GM21447 (cell line): ENCODE data around the gene ANO2.

Experiments
- ATAC-seq: cut with Tn5 transposase; IDR thresholded peaks from one replicate; pipeline ENCODE4 v1.9.1; 2021; ENCODE audit not compliant: unreplicated experiment

Gene ANO2

DNA sequence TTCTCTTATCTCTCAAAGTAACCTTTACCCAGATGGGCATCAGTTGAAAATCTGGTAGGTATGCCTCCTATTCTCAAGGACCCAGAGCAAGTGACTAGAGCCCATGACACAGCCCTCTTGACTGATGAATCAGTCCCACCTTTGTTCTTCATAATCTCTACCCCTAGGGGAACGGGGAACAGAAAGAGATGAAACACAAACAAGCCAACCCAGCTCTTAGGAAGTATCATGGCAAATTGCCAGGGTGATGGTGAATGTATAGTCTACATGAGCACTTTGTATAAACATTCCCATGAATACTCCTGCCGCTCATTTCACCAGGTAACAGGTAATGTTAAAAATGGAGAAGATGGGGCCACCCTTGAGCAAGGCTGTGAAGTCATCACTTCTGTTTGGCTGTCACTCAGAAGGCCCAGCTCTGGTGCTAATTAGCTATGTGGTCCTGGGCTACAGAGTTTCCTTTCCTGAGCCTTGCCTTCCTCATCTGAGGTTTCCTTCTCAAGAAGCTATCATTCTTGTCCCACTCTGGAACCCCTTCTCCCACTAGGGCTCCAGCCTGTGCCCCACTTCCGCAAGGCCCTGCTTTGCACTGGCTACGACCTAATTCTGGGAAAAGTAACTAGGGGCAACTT is 161.7 kb downstream of the ANO2 start:
- ATAC-seq: no peak

DNA sequence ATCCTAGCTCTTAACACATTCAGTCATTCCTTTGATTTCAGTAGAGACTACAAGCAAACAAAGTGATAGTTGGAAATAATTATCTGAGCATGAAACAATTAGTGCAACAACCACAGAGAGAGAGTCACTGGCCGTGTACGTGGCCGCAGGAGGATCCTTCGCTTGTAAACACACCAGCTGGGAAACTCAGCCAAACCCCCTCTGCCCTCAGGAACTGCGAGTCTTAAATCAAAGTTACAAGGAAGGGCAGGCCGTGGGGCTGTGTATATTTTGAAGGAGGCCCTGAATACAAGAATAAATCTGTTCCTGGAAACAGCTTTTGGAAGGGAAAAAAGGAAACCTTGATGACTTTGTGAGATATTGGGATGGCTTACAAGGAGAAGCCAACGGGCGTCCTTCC is 164.5 kb downstream of the ANO2 start:
- no peak for ATAC-seq

DNA sequence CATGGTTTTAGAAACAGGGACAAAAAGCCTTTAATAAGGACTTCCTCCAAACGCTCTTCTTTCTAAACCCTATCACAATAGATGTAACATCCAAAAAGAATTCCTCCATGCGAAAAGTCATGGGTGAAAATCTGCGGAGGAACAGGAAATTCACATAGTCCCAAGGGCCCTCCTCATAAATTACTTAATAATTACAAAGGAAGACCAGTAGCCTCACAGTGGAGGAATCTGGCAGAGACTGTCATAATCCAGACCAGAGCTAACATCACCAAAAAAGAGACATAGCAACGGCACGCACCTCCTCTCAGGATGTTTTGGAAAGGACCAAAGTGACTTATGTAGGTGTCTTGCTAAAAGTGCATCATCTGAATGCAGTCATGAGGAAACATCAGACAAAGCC is 165.7 kb downstream of the ANO2 start:
- ATAC-seq: no peak

DNA sequence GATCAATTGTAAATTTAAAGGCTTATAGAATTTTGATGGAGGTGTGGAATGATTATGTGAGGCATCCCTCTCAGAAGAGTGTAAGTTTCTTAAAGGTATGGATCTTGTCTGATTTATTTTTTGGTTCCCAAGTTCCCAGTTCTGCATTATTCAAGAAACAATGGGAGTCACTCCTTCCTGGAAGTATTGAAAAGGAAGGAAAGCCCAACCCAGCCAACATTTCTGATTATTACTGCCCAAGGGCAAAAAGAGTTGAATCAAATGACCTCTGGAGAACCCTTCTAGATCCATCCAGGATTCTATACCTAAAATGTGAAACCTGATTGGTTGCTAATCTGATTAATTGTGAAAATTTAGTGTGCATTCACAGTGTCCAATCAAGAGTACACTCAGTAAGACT is 166.2 kb downstream of the ANO2 start:
- no peak for ATAC-seq

DNA sequence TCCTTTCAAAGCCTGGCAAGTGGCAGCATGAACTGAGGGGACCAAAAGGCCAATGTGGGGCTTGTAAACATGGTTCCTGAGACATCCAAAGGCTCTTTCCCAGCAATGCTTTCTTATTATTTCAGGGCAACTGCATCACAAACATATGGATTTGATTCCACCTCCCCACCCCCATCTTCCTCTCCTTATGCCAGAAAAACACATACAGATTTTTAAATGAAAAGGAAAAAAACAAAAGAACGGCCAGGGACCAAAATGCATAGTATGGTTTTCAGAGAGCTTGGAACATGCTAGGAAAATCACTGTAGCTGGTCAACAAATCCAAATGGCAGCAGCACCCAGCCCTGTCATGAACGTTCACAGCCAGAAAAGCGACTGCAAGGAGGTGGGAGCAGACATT is 167.6 kb downstream of the ANO2 start:
- no peak for ATAC-seq

DNA sequence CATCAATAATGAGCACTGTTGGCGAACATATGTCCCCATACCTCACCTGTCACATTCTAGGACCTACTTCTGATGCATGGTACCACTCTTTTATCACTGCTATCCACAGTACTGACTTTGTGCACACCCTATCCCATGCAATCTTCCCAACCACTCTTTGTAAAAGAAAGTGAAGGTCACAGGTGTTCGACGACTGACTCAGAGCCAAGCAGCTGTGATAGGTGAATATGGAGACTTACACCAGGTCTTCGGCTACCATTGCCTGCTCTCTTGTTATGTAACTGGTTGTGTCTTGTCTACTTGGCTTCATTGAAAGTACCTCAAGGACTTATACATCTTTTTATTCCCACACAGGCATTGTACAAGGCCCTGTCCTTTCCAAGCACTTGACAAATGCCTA is 169.0 kb downstream of the ANO2 start:
- no peak for ATAC-seq

DNA sequence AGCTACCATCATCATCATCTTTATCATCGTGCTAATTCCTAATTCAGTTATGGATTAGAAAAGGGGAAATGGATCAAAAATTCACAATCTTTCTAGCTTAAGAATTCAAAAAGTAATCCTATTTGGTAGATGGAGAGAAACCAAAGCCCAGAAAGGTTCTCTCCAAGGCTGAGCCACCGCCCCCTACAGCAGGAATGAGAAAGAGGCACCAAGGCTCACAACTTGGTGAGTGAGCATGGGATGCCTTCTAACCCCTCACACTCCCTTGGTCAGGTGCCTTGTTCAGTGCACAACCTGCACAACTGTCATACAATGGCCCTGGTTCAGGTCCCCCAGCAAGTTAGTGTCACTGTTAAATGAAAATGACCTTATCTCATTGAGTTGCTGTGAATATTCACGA is 171.5 kb downstream of the ANO2 start:
- ATAC-seq: no peak

DNA sequence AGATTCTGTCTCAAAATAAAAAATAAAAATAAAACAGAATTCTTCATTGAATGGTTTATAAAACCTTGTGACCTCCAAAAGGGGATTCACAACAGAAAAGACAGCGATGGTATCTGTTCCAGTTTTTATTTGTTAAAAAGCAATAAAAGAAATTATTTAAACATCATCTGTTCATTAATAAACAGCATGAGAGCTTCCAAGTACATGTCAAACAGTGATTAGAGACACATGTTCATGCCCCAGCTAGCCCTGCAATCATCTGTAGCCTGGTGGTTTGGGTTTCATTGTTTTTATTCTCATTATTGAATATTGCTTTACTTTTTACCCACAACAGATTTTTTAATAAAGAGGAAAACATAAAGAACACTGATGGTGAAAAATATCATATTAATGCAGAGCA is 173.3 kb downstream of the ANO2 start:
- ATAC-seq: no peak

DNA sequence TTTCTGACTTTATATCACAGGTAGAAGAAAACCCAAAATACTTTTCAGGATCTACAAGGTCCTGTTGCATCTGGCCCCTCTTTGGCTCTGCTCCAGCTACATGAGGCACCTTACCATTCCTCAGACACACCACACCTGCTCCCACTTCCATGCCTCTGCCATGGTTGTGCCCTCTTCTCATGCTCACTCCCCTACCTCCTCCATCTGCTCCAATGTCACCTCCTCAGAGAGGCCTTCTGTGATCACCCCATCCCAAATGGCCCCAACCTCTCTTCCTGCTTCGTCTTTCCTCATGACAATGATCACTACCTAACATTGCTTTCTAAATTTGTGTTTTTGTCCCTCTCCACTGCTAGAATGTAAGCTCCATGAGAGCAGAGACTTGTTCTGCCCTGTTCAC is 174.3 kb downstream of the ANO2 start:
- ATAC-seq: no peak

DNA sequence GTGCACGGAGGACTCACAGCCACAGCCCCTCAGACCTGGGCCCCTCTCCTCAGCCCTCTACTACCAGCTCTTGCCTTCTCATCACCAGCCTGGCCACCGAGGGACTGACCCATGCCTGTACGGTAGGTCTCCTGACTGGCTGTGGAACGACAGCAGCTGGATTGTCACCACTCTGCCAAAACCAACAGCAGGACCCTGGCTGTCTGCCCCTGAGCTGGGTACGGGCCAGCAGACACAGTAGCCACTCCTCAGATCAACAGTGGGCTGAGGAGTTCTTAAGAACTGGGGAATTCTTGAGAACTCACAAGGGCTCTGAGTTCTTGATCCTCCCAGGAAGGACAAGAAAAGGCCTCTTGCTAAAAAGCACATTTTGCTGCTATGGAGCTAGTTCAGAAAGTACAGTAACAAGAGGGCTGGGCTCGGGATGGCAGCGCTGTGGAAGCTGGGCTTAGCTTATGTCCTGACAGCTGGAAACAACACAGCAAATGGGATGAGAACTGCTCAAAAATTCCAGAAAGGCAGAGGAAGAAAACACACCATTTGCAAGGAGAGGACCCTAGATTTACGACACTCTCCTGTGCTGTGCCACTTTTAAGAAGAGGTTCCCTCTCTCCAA is 176.4 kb downstream of the ANO2 start:
- ATAC-seq: no peak

DNA sequence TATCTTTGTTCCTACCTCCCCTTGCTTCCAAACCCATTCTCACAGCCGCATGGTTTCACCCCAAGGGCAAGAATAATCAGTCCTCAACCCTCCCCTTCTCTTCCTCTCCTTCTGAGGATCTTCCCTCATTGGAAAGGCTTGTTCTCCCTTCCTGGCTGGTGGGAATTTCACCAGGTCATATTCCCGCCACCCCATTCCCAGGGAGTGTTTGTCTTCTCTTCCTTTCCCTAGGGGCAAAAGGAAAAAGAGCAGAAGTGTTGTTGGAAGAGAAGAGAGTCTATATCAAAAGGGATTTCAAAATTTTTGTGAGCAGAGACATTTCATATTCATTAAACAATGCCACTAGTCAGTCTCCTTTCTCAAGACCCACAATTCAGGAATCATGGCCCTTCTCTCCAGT is 176.9 kb downstream of the ANO2 start:
- ATAC-seq: no peak

DNA sequence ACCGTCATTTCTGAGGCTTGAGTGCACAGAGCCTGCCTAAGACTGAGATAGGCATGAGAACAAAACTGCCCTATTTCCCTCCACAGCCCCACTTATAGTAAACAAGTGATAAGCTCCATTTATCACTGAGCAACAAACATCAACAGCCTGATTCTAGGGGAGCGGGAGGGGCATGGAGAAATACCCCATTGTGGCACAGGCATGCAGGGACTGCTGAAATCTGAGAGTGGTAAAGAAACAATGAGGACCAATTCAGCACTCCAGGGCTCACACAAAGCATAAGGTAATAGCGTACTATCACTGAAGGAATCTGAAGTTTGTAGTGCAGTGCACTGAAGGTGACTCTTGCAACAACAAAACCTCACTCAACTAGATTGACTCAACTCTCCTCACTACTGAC is 186.7 kb downstream of the ANO2 start:
- ATAC-seq: no peak

DNA sequence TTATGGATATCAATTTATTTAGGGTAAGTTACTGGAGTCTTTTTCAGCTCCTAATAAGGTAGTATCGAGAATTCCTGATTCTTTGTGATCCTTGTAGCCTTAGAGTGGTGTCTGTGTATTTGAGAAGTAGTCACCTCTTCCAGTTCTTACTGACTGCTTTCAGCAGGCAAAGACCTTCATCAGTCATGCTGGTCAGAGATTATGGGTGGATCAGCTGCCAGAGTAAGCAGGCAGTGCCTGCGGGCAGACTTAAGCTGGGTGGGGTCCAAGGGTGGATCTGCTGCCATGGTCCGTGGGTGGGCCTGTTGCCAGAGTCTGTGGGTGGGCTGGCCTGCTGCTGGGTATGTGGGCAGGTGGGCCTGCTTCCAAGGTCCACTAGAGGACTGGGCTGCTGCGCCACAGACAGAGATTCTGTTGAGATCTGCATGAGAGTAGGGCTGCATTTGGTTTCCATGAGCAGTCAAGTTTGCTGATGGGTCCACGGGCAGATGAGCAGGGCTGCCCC is 188.7 kb downstream of the ANO2 start:
- ATAC-seq: no peak

DNA sequence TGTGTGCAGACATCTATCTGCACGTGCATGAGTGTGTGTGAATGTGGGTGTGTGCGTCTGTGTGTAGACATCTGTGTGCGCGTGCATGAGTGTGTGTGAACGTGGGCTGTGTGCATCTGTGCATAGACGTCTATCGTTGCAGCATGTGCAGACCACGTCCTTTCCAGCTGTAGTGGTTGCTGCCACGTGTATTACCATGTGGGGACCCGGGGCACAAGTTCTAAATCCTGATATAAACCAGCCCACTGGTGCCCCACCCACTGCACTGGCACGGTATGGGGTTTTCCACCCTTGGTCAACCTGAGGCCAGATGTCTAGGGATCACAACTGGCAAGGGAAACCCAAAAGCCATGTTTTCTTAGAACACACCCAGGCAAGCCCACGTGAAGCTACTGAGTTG is 197.0 kb downstream of the ANO2 start:
- no peak for ATAC-seq

DNA sequence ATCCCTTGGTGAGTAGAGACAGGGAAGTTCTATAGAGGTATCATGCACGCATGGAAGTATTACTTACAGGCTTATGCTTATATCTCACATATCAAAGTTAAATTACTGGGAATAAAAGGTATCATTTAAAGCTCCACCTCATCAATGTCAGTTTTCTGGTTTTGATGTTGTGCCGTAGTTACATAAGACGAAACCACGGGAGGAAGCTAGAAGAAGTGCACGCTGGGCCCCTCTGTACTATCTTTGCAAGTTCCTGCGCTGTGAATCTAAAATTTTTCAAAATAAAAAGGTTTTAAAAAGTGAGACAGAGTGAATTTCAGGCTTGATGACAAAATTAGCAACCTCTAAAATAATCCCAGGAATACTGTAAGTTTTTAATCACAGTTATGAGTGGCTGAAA is 198.1 kb downstream of the ANO2 start:
- ATAC-seq: no peak

DNA sequence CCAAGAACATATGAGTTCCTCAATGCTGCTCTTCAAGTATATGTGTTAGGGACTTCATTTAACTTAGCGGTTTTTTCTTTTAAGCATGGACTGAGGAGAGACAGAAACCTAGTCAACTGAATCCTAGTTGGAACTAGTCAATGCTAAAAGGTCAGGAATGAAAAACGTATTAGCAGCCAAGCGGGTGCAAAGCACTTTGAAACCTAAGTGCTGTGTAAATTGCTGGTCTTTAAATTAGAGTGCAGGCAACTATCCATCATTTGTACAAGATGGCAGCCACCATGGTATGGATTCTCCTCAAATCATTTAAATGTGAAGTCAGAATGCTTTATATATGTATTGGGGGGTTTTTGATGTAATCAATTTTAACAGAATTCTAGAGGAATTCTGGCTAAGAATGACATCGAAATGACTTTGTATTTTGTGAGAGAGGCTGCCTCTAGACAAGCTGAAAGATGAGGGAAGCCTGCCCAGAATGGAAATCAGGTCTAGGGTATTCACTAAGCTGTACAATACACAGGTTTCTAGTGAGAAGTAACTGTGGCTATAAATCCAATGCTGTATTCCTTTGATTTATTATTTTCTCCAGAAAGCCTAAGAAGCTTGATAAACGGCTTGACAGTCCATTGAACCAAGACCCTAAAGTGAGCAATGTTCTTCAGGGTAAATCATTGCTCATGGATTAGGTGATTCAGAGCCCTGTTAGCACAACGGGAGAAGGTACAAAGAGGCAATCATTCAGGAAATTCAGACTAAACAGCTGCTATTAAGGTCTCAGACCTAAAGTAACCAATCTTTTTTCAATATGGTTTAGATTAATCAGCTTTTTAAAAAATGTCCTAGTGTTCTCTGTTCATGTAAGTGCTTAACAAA is 198.8 kb downstream of the ANO2 start:
- no peak for ATAC-seq

DNA sequence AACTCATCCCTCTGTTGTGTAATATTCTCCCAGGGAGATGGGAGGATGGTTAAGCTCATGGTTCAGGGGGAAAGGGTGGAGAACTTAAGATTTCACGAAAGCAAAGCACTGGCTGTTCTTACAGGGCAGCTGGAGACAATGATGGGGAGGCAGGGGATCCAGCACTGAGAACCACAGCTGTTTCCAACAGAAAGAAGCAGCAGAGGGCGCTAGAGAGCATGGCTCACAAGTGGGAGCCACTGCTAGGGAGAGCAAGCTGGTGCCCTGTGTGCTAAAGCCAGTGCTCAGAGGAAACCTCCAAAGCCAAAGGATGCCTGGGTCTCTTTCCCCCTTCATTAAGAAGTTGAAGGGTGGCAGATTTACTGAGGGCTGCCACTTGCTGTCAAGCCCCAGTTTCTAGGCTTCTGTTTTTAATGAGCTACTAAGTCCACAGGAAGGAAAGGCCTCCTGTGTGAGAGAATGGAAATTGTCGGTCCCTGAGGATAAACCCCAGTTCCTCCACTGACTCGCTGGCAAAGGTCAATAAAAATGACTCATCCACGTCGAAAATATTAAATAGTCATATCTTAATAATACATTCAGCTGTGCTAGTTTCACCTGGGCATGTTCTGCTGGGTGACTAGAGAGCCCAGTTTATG is 199.7 kb downstream of the ANO2 start:
- ATAC-seq: no peak

DNA sequence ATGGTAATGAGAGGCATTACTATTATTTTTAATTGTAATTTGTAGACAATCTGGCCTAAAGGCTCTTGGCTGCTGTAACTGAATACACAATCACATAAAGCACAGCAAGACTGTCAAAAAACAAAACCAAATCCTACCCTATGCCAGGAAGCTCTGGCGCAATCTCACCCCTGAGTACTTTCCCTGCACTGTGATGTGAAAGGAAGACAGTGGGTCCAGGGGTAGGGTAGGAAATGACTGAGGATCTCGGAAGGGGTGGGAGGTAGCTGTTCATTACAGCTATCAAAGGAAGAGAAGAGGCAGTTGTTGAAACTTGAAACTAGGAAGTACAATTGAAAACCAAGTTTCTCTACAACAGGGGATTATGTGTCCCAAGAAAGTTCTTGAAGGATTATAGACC is 202.8 kb downstream of the ANO2 start:
- no peak for ATAC-seq

DNA sequence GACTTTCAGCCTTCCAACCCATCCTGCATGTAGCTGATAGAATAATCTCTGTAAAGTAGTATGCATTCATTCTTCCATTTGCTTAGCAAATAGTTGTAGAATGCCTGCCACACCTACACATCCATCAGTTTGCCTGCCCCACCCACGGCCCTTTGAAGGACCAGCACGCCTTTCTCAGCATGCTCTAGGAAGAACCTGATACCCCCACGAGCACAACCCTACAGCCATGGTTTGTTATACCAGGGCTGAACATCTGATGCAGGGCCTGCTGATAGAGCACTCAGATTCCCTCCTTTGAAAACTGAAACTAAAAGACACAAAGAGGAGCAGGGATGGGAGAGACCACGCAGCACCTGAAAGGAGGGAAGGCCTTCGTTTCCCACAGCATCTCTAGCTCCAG is 205.1 kb downstream of the ANO2 start:
- ATAC-seq: no peak

DNA sequence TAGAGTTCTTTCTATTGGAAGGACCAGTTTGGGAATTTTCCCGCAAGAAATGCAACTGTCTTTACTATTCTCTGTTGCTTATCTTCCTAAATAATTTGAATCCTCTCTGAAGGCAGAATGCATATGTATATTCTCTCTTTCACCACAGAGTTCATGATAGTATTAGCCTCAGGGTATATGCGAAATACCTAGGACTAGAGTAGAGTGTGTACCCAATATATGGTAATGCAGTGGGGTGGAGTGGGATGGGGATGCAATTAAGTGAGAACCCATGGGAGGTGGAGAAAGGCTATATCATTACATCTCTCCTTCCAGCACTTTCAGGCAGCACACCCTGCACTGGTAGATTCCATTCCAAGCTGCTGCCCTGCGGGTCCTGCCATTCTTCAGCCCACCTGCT is 207.3 kb downstream of the ANO2 start:
- ATAC-seq: no peak

DNA sequence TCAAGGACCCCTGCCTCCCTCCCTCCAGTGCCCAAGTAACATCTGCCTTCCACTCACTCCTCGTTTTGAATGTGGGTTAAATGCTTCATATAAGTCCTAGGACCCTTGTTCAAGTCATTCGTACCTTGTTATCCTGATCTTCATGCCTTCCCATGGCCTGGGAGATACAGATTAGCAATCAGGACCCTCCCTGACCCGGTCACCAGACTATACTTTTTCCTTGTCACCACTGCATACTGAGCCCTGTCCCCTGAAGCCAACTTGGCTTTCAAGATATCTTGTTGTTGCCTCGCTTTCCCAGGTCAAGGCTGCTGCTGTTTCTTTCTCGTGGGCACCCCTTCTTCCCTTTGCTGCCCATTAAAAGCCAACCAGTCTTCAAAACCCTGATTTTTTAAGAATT is 208.5 kb downstream of the ANO2 start:
- ATAC-seq: no peak

DNA sequence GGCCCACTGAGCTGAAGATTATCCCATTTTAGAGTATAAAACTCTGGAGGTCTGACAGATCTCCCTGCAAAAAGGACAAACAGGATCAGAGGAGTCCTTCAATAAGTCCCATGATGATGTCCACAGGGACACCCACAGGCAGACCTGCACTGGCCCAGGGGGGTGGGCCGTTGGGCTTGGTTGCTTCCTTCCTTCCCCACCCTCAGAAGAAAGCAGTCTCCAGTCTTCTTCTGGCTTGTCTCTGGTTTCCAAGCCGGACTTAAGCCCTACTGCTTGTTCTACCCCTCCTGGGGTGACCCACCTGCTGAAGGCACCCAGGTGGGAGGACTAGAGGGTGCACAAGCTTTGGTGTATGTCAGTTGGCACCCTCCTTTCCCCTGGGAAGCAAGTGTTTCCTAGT is 209.0 kb downstream of the ANO2 start:
- ATAC-seq: no peak
